Measurements from ENCODE around the gene PRKN.

PRKN gene

DNA sequence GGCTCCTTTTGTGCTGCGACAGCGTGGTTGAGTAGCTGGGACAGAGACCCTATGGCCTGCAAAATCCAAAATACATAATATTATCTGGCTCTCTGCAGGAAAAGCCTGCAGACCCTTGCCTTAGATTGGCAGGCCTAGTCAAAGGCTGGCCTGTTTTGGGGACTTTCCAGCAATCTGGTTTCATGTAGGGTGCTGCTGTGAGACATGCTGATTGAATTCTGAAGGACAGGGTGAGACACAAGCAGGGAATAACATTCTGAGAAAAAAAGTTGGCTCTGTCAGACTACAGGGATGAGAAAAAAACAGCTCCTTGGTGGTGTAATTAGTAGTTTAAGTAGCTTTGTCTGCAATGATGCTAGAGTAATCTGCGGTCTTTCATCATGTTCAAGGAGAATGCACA lies 1051.0 kb downstream of the PRKN start:
- no peak for DNase-seq

DNA sequence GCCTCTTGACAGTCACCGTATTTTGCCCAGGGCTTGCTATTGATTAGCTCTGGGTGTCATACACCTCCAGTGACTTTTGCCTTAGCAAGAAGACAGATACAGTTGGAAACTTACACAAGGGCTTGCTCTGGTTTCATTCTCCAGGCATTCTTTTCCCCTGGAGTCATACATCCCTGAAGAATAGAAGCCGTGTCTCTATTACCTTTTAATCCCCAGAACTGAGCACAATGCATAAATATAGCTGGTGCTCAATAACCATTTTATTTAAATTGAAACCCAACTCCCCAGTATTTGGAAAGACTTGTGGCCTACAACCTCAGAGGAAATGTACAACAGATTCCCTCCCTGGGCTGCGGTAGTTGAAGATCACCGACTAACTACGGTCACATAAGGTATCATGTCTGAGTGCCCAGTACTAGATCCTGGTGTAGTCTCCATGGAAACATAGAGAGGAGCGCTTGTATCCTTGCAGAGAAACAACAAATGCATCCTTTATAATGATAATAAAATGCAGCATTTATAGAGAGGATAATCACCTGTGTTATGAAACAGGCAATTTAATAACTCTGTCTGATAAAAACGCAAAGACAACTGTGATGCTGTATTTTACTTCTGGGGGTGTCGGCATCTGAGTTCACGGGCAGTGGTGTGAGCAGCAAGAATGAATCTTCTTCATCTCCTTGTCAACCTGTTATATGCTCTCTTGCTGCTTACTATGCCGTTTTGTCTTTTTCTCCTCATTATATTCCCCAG lies 1052.5 kb downstream of the PRKN start:
- DNase-seq = no peak

DNA sequence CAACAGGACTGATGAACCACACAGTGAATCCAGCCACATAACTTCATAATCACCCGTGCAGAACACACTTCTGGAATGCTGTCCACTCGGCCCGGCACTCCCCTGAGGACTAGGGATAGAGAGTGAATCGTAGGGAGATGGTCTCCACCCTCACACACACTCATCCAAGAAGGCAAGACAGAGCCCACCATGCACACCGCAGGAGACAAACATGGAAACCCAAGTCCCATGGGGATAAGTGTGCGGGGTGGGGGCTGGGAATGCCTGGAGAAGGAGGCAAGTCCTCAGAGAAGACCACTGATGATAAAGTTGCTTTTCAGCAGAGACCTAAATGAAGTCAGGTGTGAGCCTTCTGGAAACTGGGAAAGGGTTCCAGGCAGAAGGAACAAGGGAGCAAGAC lies 1054.5 kb downstream of the PRKN start:
- DNase-seq = no peak

DNA sequence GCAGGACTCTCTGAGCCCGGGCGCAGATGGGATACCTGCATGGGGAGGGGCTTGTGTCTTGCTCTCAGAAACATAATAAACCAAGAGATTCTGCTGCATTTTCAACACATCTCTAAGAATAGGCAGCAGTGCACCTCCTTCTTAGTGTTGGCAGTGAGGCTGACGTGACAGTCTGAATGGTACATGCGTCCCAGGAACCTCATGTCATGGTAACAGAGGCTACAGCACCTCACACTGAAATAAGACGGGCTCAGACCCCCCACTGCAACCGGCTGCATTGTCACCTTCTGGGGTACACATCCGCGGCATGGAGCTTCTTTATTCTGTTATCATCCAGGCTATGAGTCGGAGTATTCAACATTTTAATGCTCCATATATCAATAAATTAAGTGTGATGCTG lies 1056.4 kb downstream of the PRKN start:
- no peak for DNase-seq

DNA sequence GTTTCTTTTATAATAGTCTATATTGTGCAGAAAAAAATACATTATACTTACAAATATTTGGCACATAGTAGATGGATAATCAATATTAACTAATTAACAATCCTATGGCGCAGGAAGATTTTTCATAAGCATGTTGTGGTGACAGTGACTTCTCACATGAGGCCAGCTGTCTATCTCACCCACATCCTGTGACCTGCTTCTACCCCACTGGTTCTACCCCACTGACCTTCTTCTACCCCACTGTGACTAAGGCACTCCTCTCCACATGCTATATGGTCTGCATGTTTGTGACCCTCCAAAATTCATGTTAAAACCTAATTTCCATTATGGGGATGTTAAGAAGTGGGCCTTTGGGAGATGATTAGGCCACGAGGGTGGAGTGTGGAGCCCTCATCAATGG lies 1058.9 kb downstream of the PRKN start:
- no peak for DNase-seq

DNA sequence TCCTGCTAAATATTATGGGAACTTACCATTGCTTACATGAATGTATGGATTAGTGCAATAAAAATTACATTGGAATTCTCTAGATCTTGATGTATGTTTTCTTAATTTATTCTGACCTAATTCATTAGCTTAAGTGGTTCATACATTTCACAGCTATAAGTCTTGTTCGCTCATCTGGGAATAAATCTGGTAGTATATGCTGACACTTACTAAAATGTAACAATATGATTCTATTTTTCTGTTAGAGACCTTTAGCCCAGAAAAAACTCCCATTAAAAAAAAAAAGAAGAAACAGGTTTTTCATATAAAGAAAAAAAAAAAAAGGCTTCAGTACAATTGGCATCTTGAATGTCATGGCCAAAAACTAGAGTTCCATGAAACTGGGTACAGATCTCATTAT lies 1059.6 kb downstream of the PRKN start:
- DNase-seq = no peak

DNA sequence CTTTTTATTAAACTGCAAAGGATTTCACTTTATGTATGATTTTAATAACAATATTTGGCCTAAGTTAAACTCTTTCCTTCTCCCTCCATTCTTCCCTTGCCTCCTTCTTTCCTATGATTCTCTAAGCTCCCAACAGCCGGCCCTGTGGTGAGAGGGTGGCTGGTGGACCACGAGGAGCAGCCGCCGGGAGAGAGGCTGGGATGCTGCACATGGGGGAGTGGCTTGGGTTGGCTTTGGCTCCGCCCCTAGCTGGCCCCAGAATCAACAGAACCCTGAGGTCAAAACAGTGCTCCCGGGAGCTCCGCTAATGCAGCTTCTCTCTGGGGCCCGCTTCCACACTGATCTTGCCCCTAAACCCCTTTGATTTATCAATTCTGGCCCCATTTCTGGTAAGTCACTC lies 1063.9 kb downstream of the PRKN start:
- DNase-seq = no peak

DNA sequence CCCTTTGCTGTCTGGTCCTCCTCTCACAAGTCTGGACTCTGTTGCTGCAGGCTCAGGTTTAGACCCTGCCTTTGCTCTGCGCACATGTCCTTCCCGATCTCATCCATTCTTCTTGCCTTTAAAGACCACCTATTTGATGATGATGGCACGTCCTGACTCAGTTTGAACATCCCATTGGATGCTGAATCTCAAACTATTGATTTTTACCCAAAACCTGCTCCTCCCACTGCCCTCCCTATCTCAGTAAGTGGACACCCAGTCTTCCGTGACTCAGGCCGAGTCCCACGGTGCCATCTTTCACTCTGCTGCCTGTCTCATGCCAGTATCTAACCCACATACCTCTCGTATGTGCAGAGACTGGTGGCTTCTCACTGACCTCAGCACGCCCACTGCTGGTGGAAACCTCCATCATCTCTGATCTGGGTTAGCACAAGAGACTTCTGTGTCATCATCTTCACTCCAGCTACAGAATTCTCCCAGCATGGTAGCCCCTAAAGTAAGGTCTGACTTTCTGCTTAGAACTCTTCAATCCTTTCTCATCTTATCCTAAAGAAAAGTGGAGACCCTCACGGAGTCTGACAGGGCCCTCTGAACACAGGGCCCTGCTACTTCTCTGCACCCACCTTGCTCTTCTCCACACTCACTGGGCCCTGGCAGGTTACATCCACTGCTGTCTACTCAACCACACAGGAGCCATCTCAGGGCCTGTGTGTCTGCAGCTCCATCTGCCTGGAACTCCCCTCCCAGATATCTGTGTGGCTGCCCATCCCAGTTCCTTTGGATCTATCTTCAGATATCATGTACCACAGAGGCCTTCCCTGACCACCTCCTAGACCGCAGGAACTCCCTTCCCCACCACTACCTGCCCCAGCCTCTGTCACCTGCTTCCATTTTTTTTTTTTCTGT lies 1066.6 kb downstream of the PRKN start:
- no peak for DNase-seq

DNA sequence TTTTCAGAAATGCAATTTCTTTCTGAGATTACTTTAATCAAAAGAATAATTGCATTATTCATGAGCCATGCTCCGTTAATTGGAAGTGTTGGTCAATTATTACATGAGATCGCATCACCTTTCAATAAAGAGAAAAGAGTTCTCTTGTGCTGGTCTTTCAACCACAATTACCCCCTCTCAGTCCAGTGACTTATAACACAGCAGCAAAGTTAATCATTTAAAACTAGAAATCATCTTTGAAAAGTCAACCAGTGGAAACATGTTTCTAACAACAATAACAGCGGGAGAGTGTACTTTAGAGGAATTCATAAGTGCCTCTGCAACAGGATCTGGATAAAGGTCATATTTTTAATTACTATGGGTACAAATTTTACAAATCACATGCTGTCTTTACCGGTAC lies 1069.4 kb downstream of the PRKN start:
- DNase-seq = no peak

DNA sequence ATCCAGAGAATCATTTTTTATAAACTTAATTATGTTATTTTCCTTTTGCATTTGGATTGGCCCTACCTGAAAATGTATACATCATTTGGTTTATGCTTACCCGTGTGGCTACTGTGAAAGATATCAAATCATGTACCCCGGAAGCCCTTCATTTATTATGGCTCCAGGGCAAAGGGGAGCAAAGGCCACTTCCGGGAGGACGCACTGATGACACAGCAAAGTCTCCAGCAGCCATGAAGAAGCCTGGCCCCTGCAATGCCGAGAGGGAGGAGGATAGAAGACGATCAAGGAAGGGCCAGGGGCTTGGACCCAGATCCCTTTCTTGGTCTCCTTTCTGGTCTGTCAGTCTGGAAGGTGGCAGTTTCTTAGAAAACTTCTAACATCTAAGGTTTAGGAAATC lies 1073.4 kb downstream of the PRKN start:
- DNase-seq = no peak

DNA sequence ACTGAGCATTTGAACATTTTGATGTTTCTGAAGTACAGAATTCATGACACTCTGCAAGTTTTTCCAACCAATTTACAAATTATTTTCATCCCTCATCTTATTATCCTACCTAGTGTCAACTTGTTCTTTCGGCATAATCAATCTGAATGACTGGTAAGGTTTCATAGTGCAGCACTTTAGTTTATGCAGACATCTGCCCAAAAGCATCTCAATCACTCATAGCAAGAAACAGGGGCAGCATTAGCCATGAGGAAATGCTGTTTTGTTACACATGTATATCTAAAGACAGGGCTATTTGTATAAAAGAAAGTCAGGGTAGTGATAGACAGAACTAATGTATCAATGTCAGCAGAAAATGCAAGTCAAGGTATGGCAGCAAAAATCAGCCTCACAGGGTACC lies 1075.6 kb downstream of the PRKN start:
- no peak for DNase-seq

DNA sequence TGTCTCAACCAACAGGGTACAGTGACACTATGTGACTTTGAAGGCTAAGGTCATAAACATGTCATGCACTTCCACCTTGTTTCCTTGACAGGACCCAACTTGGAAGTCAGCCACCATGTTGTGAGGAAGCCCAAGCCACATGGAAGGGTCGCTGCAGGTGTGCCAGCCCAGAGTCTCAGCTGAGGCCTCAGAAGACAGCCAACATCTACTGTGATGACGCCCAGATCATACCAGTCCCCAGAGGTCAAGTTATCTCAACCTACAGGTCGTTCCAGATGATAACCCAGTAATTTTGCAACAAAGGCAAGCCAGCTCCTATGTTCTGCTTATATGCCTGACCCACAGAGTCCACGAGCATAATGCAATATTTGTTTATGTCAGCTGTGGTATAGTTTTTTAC lies 1077.7 kb downstream of the PRKN start:
- DNase-seq = no peak

DNA sequence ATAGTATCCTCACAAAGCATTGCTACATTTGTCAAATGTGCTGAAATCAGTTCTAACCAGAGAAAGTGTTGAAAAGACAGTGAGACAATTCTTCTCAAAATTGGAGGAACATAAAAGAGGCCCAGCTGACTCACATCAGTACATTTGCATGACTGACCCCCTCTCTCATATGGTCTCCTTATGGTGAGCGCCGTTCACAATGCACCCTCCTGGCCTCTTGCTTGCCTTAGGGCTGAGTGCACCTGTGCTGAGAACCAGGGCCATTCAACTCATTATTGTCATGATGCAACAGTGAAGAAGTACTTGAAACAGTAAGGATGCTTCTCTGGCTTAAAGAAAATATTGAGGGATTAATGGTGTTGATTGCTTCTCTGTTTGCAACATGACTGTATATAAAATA lies 1078.5 kb downstream of the PRKN start:
- no peak for DNase-seq

DNA sequence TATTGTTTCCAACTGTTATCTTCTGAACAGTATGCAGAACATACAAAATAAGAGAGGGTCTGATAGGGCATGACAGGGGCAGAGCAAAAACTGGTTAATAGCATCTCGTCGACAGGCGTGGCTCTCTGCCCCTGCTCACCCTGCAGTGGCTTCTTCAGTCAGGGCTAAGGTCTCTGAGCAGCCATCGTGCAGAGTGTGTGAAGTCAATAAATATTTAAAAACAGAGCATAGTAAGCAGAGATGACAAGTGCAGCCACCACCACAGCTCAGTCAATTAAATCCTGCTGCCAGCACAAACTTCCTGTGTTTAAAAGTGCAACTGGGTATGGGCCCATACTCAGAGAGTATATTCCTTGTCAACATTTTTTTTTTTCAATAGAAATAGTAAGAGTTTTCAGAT lies 1080.3 kb downstream of the PRKN start:
- no peak for DNase-seq

DNA sequence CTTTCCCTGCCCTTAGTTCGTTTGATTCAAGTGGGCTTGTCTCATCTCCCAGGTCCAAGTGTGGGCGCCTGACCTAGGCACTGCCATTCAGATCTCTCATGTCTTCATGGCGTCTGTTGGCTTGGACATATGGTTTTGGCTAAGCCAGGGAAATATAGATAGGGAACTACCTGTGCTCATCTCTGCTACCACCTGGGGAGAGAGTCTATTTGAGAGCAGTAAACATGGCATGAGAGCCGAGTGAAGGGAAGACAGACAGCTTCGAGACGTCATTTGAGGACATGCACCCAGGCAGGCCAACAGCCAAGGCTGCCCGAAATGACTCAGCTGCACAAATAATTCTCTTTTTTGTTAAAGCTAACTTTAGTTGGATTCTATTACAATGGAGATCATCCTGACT lies 1083.0 kb downstream of the PRKN start:
- DNase-seq = no peak

DNA sequence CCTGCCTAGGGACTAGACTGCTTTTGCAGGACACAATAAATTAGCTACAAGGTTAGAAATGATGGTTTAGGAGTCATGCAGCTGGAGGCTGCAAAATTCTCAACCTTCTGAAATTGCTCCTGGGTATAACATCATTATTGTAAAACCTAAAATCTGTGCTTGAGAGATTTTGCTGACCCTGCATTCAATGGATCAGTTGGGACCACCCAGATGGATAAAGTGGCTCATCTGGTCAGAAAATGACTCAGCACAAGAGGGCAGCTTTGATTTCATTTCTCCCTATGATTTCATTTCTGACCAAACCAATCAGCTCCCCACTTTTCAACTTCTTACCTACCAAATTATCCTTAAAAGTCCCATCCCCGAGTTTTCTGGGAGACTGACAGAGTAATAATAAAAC lies 1086.4 kb downstream of the PRKN start:
- DNase-seq = no peak

DNA sequence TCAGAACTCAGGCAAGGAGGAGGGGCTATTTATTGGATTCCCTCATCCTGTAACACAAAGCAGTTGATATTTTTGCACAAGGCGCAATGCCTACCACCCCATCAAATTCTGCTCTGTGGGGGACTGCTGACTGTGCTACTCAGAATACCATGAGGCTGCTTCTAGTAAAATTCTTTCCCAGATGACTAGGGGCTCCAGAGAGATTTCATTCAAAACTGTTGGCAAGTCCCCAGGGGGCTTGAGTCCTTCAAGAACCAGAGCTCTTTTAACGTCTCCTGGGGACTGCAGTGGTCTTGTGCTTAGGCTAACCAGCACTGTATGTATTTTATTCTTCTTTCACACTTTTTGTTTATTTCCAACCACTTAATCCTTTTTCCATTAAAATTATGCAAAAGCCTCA lies 1087.8 kb downstream of the PRKN start:
- DNase-seq = no peak

DNA sequence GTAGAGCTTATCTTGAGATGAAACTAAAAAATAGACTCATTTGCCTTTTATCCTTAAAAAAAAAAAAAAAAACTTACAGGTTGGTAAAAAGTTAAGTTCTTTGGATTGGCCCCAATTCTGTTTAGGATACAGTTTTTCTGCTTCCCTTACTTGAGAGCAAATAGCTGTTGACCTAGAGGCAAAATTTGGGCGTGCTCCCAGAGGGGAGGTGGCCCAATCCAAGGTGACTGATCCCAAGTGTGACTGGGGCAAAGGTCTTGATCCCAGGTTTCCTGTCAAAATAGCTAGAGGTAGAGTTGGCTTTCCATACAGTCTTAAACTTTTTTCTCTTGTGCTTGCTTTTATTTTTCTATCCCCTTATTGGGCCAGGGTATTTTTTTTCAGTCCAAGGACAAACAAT lies 1089.9 kb downstream of the PRKN start:
- no peak for DNase-seq

DNA sequence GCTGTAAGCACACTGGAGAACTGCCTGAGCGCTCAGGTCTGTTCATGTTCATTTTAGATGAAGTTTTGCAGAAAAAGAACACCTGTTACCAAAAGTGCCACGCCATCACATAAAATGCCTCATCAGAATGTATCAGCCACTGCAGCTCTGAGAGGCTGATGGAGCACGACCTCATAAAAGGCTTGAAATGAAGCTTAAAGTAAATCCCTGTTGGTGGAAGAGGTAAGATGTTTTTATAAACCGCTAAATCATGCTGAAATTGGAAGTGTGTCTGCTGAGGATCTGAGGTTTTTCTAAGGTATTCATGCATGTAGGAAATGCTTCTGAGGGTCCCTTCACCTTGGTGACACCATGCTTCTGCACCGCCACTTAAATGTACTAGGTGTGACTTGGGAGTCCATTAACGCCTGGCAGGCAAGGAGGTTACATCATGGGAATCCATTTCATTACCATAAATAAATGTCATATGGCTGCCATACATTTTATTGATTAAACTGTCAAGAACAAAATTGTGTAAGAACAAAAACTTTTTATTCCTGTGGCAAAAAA lies 1090.6 kb downstream of the PRKN start:
- no peak for DNase-seq

DNA sequence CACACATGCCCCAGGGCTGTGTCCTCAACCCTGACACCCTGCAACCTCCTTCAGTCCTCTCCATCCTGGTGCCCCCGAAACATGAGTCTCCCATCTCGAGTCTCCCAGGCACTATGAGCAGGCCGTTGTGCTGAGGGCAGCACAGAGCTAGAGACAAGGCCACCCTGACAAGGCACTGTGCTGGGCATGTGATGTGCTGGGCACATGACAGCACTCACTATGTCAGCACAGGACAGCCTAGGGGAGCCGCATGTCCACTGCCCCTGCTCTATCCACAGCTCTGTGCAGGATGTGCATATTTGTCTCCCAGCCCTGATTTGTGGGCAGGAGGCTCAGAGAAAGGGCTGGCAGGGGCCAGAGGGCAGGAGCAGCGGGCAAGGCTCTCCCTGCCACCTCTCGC lies 1091.6 kb downstream of the PRKN start:
- no peak for DNase-seq

DNA sequence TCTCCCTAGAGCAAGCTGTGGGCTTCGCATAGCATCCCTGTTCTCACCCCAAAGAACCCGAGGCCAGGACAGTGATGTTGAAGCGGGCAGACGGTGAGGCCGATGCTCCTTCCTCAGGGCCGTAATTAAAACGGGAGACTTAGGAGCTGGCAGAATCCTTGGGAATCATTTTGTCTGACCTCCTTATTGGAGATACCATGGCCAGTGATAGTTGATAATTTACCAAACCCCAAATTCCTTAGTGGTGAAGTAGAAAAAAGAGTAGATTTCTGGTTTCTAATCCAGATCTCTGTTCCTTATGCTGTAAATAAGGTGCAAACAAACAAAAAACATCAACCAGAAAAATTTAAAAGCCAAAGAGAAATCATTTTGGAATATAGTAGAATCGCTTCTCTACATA lies 1092.7 kb downstream of the PRKN start:
- DNase-seq = no peak

DNA sequence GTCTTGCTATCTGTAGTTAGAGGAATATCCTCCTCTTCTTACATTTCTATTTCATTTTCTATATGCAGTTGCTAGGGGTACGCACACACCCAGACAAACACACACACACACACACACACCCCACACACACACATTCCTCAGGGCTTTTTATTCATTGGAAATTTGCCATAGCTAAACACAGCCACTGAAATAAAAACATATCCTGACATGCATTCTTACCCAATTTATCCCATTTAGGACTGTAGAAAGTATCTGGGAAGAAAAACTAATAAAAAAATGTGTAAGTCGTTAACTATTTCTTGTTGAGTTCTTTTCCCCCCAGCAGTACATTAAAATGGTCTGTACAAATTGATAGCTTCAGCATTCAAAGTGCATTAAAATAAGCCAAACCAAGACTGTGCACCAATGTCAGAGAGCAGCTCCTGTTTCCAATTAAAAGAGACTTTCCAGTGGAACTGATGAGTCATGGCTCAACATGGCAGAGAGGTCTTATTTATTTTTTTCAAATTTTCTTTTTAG lies 1095.8 kb downstream of the PRKN start:
- DNase-seq = no peak

DNA sequence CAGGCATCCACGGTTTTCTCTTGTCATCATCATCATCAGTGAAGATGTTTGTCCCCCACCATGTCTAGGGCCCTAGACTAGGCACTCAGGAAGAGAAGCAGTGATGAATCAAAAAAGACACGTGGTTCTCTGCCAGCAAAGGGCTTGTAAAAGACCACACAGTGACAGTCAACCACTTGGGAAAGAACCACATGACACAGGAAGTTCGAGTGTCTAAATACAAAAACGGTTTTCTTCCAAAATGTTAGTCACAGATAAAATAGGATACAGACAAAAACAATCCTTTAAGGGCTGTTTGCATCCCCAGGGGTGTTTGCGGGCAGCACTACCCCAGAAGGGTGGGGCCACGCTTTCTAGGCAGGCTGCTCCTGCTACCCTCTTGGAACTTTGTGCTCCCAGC lies 1096.9 kb downstream of the PRKN start:
- DNase-seq = no peak

DNA sequence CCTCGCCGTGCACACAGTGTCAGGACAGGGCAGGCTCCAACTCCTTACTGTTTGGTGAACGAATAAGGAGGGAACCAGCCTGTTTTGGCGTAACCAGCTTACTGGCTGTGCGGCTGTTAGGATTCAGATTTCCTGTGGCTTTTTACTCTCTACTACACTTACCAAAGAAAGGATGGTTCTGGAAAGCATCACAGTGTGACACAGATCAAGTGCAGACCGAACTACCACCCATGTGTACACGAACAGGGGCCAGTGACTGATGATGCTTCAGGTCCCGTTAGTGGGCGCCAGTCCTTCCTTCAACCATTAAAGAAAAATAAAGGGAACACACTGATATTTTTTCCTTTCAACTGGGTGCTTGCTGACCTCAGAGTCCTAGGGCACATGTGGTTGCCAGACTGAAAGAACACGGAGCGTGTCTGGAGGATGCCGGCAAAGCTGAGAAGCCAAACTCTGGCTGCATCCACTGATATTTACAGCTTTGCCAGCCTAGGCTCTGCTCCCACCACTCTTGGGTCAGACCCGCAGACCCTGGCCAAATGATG lies 1101.4 kb downstream of the PRKN start:
- no peak for DNase-seq
